Measurements from ENCODE around the gene INPP5A. TPM values are rescaled to one million over a fixed set of nuclear protein-coding genes. Genes with fewer than 3 reads are reported as not detected.

Gene INPP5A
- 25.4 and 33.1 TPM in 2 replicates for total RNA-seq

DNA sequence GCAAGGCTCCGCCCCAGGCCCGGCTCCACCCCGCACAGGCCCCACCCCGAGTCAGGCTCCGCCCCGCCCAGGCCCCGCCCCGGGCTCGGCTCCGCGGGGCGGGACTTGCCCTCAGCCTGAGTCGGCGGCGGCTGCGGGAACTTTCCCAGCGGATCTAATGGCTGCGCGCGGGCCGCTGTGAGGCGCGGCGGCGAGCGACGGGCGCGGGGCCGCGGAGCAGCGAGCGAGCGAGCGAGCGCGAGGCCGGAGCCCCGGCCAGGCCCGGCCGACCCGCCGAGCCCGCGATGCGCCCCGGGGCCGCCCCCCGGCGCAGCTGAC lies at the start of gene INPP5A:
Gene INPP5A, plus strand, starts transcription at position 104 of the 318 bp plus-strand sequence. CDS start 310 bp downstream, outside the sequence.

DNA sequence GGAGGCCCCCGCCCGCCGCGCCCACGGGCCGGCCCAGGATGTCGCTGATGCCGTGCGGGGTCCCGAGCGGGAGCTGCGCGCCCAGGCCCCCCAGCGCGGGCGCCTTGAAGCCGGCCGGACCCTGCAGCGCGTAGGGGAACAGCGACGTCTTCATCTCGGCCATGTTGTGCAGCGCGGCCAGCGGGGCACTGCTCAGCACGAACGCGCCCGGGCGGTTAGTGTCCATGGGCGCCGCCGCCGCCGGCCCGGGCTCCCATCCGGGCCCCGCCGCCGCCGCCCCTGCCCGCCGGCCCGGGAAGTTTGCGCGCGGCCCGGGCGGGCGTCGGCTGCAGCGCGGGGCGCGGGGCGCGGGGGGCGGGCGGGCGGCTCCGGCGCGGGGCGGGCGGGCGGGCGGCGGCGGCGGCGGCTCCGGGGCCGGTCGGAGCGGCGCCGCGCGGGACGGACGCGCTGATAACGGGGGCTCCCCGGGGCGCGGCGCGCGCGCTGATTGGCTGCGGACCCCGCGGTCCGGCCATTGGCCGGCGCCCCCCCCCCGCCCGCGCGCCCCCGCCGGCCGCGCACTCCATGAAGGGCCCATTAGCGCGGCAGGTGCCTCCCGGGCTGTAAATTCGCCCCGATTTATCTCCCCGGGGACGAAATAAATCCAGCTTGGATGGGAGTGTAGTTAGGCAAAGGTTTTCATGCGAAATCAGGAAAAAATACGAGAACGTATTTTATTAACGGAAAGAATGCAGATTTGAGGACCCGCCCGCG lies 248.3 kb downstream of the INPP5A start, which contains the start of gene NKX6-2:
Gene NKX6-2, minus strand, starts transcription at position 425 of the 753 bp plus-strand sequence. Its CDS starts 199 bp downstream, at position 226.

Other genes with a start within 250 kb of the INPP5A start
- gene STK32C, start 229.8 kb upstream of the INPP5A start, total RNA-seq: 4.7 and 7.6 TPM in 2 replicates
- 6.1 and 7.7 TPM in 2 replicates for gene LRRC27, start 205.6 kb upstream of the INPP5A start, total RNA-seq
- gene PWWP2B, start 140.6 kb upstream of the INPP5A start, total RNA-seq: 7.7 and 12.4 TPM in 2 replicates
- not detected in 2 replicates for gene NKX6-2, start 248.4 kb downstream of the INPP5A start, total RNA-seq

Data from thoracic aorta endothelial cell (primary cell).